ENCODE data around the gene FBN2. TPM values are rescaled to one million over a fixed set of nuclear protein-coding genes. Genes with fewer than 3 reads are reported as not detected.

The FBN2 gene
- total RNA-seq, 3 donors from 2014 or later (not counting 1 experiment from before 2014, with no cell fraction given), result 0.31 to 0.70 (median 0.58) TPM

- Mint-ChIP-seq H3K36me3 (no peaks in the 10 kb centered on the region), H3K27me3 (ENCODE audit: low read depth in 2 of 2) (peaks cover 0 to 7% of the 10 kb centered on the region in 2 donors), H3K4me1 (no peaks in the 10 kb centered on the region), H3K4me3 (no peak overlapping the region), H3K27ac (no peak overlapping the region), H3K9me3 (no peaks in the 10 kb centered on the region)
- H3K4me1 ChIP-seq (ENCODE audit: control insufficient read depth, insufficient read depth, low read length), result no peaks in the 10 kb centered on the region
- WGBS (ENCODE audit: insufficient coverage), result 78% methylated on average over 15 of the region's 15 CpGs
- no peaks in the 10 kb centered on the region for H3K9me3 ChIP-seq (ENCODE audit: control insufficient read depth, insufficient read depth, low read length)
- no peak for TF ChIP-seq CTCF (IDR thresholded peaks at IDR 0.05)
- H3K27me3 ChIP-seq (ENCODE audit: control insufficient read depth, insufficient read depth, low read length), result no peaks in the 10 kb centered on the region
- intact Hi-C loops (cut with micrococcal nuclease), result loop anchor here (10.0 kb wide), 1 partner anchor 1638 kb away; no protein-coding TSS in a partner anchor
- no peak for DNase-seq
- H3K4me3 ChIP-seq (ENCODE audit: low read length), result no peak overlapping the region
- no peak for ATAC-seq
- no peak overlapping the region for H3K27ac ChIP-seq (ENCODE audit: low read length)
- no peaks in the 10 kb centered on the region for H3K36me3 ChIP-seq (ENCODE audit: control insufficient read depth, insufficient read depth, low read length)
Measured at GRCh38 chr5:128216860-128217531, 321.0 kb downstream of the FBN2 start.

GRCh38 chr5:128216285-128216684 is 321.8 kb downstream of the FBN2 start:
- intact Hi-C loops (cut with micrococcal nuclease), result loop anchor here (10.0 kb wide), 1 partner anchor 1639 kb away; no protein-coding TSS in a partner anchor

GRCh38 chr5:128213833-128214232 is 324.2 kb downstream of the FBN2 start:
- no peaks in the 10 kb centered on the region for H3K4me1 Mint-ChIP-seq
- WGBS (ENCODE audit: insufficient coverage), result 67% methylated on average over 4 of the region's 5 CpGs
- DNase-seq, result no peak

More at GRCh38 chr5:128216285-128216684, 321.8 kb downstream of the FBN2 start:
- H3K27me3 Mint-ChIP-seq (ENCODE audit: low read depth in 2 of 2), result peaks cover 0 to 7% of the 10 kb centered on the region in 2 donors
- no peaks in the 10 kb centered on the region for H3K9me3 Mint-ChIP-seq
- H3K27me3 ChIP-seq (ENCODE audit: control insufficient read depth, insufficient read depth, low read length), result no peaks in the 10 kb centered on the region
- H3K4me1 ChIP-seq (ENCODE audit: control insufficient read depth, insufficient read depth, low read length), result no peaks in the 10 kb centered on the region
- TF ChIP-seq CTCF (IDR thresholded peaks at IDR 0.05), result no peak
- DNase-seq (no peak), ATAC-seq (no peak)
- no peaks in the 10 kb centered on the region for H3K36me3 ChIP-seq (ENCODE audit: control insufficient read depth, insufficient read depth, low read length)
- no peak overlapping the region for H3K4me3 Mint-ChIP-seq
- H3K27ac ChIP-seq (ENCODE audit: low read length), result no peak overlapping the region
- no peaks in the 10 kb centered on the region for H3K36me3 Mint-ChIP-seq
- H3K9me3 ChIP-seq (ENCODE audit: control insufficient read depth, insufficient read depth, low read length), result no peaks in the 10 kb centered on the region
- H3K4me3 ChIP-seq (ENCODE audit: low read length), result no peak overlapping the region
- H3K27ac Mint-ChIP-seq, result no peak overlapping the region
- WGBS (ENCODE audit: insufficient coverage), result 89% methylated on average over 7 of the region's 7 CpGs
- H3K4me1 Mint-ChIP-seq, result no peaks in the 10 kb centered on the region

More at GRCh38 chr5:128213833-128214232, 324.2 kb downstream of the FBN2 start:
- Mint-ChIP-seq H3K27me3 (ENCODE audit: low read depth in 2 of 2) (peaks cover 0 to 7% of the 10 kb centered on the region in 2 donors), H3K36me3 (no peaks in the 10 kb centered on the region), H3K4me3 (no peak overlapping the region), H3K27ac (no peak overlapping the region), H3K9me3 (no peaks in the 10 kb centered on the region)
- Histone ChIP-seq H3K4me1 (ENCODE audit: control insufficient read depth, insufficient read depth, low read length) (no peaks in the 10 kb centered on the region), H3K36me3 (ENCODE audit: control insufficient read depth, insufficient read depth, low read length) (no peaks in the 10 kb centered on the region), H3K4me3 (ENCODE audit: low read length) (no peak overlapping the region), H3K27me3 (ENCODE audit: control insufficient read depth, insufficient read depth, low read length) (no peaks in the 10 kb centered on the region), H3K9me3 (ENCODE audit: control insufficient read depth, insufficient read depth, low read length) (no peaks in the 10 kb centered on the region), H3K27ac (ENCODE audit: low read length) (no peak overlapping the region)
- no peak for ATAC-seq
- no peak for TF ChIP-seq CTCF (IDR thresholded peaks at IDR 0.05)
- intact Hi-C loops (cut with micrococcal nuclease), result loop anchor here (5.0 to 10.0 kb wide), 2 partner anchors 1553 to 1641 kb away; no protein-coding TSS in a partner anchor
